Measurements from ENCODE around the gene HRNR. TPM values are rescaled to one million over a fixed set of nuclear protein-coding genes. Genes with fewer than 3 reads are reported as not detected.

HRNR gene
- total RNA-seq, 1 experiment from 2014 or later, result not detected

DNA sequence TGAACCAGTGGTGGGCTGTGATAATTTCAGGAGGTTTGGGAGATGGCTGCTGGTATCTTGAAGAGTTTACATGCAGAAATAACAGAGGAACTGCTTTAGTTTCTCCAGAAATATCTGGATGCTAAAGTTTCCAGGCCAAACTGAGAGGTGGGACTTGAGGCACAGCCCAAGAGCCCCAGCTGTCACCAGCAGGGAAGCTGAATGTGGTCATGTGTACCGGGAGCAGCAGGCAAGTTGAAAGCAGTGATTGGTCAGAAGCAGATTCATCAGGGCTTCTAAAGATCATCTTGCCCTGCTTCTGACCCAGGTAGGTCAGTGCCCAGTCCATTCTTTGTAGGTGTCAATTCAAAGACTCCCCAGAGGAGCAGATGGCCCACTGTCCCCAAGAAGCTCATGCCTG, 57.0 kb downstream of the HRNR start:
- Histone ChIP-seq H3K4me1 (ENCODE audit: low read length) (peaks cover 5% of the 10 kb centered on the region), H3K4me2 (ENCODE audit: low read depth, low read length, poor library complexity, severe bottlenecking) (no peak overlapping the region), H3K36me3 (ENCODE audit: insufficient read depth, low read length) (no peaks in the 10 kb centered on the region), H3K27ac (ENCODE audit: low read length) (no peak overlapping the region), H4K20me1 (ENCODE audit: insufficient read depth, low read depth, low read length) (no peaks in the 10 kb centered on the region), H3K9ac (ENCODE audit: low read length) (no peak overlapping the region), H3K9me2 (replicated peaks; ENCODE audit: insufficient read depth, low read length) (no peaks in the 10 kb centered on the region), H3K9me3 (ENCODE audit: low read length) (no peaks in the 10 kb centered on the region), H3K79me2 (ENCODE audit: low read length) (no peaks in the 10 kb centered on the region), H3K4me3 (ENCODE audit: low read length) (no peak overlapping the region), H3K27me3 (ENCODE audit: low read length) (no peaks in the 10 kb centered on the region), H2AFZ (ENCODE audit: low read length) (no peak overlapping the region)
- no peak for DNase-seq

GRCh38 chr1:152165286-152166077, 58.5 kb downstream of the HRNR start:
- Histone ChIP-seq H3K4me1 (ENCODE audit: low read length) (peaks cover 9% of the 10 kb centered on the region), H3K27ac (ENCODE audit: low read length) (no peak overlapping the region), H3K36me3 (ENCODE audit: insufficient read depth, low read length) (no peaks in the 10 kb centered on the region), H3K4me3 (ENCODE audit: low read length) (no peak overlapping the region), H2AFZ (ENCODE audit: low read length) (0 out of 2 replicates have a peak overlapping the region, but pooled peaks have one; percentile 53), H4K20me1 (ENCODE audit: insufficient read depth, low read depth, low read length) (no peaks in the 10 kb centered on the region), H3K4me2 (ENCODE audit: low read depth, low read length, poor library complexity, severe bottlenecking) (peak overlapping the region; percentile 27), H3K79me2 (ENCODE audit: low read length) (no peaks in the 10 kb centered on the region), H3K9me3 (ENCODE audit: low read length) (no peaks in the 10 kb centered on the region), H3K9me2 (replicated peaks; ENCODE audit: insufficient read depth, low read length) (no peaks in the 10 kb centered on the region), H3K27me3 (ENCODE audit: low read length) (no peaks in the 10 kb centered on the region), H3K9ac (ENCODE audit: low read length) (no peak overlapping the region)
- DNase-seq, result no peak

DNA sequence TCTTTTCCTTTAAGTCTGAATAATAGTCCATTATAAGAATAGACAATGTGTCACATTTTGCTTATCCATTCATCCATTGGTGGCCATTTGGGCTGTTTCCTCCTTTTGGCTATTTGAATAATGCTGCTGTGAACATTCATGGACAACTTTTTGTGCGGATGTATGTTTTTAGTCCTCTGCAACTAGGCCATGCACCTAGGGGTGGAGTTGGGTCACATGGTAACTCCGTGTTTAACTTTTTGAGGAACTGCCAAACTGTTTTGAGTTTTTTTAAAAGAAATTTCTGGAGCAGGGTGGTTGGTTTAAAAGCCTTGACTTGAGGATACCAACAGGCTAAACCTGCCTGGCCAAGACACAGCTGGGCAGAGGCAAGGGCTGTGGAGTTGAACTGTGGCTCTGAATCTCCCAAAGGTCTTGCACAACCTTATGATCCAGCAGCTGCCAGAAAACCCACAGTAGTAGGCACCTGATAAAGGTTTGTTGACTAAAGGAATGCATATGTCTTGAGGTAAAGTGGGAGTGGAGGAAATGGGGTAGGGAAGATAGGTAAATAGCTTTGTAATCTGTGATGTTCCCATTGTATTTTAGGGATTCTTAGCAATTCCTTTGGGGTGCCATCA, 59.4 kb downstream of the HRNR start:
- Histone ChIP-seq H3K79me2 (ENCODE audit: low read length) (no peaks in the 10 kb centered on the region), H3K36me3 (ENCODE audit: insufficient read depth, low read length) (no peaks in the 10 kb centered on the region), H3K27ac (ENCODE audit: low read length) (no peak overlapping the region), H3K27me3 (ENCODE audit: low read length) (no peaks in the 10 kb centered on the region), H3K9ac (ENCODE audit: low read length) (no peak overlapping the region), H3K4me2 (ENCODE audit: low read depth, low read length, poor library complexity, severe bottlenecking) (no peak overlapping the region), H2AFZ (ENCODE audit: low read length) (no peak overlapping the region), H3K4me1 (ENCODE audit: low read length) (peaks cover 10% of the 10 kb centered on the region), H3K9me2 (replicated peaks; ENCODE audit: insufficient read depth, low read length) (no peaks in the 10 kb centered on the region), H3K9me3 (ENCODE audit: low read length) (no peaks in the 10 kb centered on the region), H3K4me3 (ENCODE audit: low read length) (no peak overlapping the region), H4K20me1 (ENCODE audit: insufficient read depth, low read depth, low read length) (no peaks in the 10 kb centered on the region)
- no peak for DNase-seq

GRCh38 chr1:152162792-152163463, 61.1 kb downstream of the HRNR start:
- Histone ChIP-seq H3K79me2 (ENCODE audit: low read length) (no peaks in the 10 kb centered on the region), H3K4me3 (ENCODE audit: low read length) (no peak overlapping the region), H3K9ac (ENCODE audit: low read length) (no peak overlapping the region), H3K4me1 (ENCODE audit: low read length) (peaks cover 10% of the 10 kb centered on the region), H3K9me2 (replicated peaks; ENCODE audit: insufficient read depth, low read length) (no peaks in the 10 kb centered on the region), H3K4me2 (ENCODE audit: low read depth, low read length, poor library complexity, severe bottlenecking) (no peak overlapping the region), H3K27ac (ENCODE audit: low read length) (no peak overlapping the region), H3K36me3 (ENCODE audit: insufficient read depth, low read length) (no peaks in the 10 kb centered on the region), H3K9me3 (ENCODE audit: low read length) (no peaks in the 10 kb centered on the region), H4K20me1 (ENCODE audit: insufficient read depth, low read depth, low read length) (no peaks in the 10 kb centered on the region), H3K27me3 (ENCODE audit: low read length) (no peaks in the 10 kb centered on the region), H2AFZ (ENCODE audit: low read length) (no peak overlapping the region)
- no peak for DNase-seq

Other genes with a start within 250 kb of the HRNR start
- gene S100A10, start 230.3 kb downstream of the HRNR start, total RNA-seq (2014; rRNA removed; shearing (Covaris generic); ENCODE audit: low replicate concordance), result 0.56 and 4.2 TPM in 2 replicates
- 68.5 and 155 TPM in 2 replicates for gene S100A11, start 187.2 kb downstream of the HRNR start, total RNA-seq (2014; rRNA removed; shearing (Covaris generic); ENCODE audit: low replicate concordance)
- gene TCHHL1, start 135.1 kb downstream of the HRNR start, total RNA-seq (2014; rRNA removed; shearing (Covaris generic); ENCODE audit: low replicate concordance), result not detected in 2 replicates
- not detected in 2 replicates for gene TCHH, start 108.7 kb downstream of the HRNR start, total RNA-seq (2014; rRNA removed; shearing (Covaris generic); ENCODE audit: low replicate concordance)
- not detected in 2 replicates for gene RPTN, start 65.0 kb downstream of the HRNR start, total RNA-seq (2014; rRNA removed; shearing (Covaris generic); ENCODE audit: low replicate concordance)
- gene FLG, start 101.0 kb upstream of the HRNR start, total RNA-seq (2014; rRNA removed; shearing (Covaris generic); ENCODE audit: low replicate concordance), result not detected in 2 replicates
- not detected in 2 replicates for gene FLG2, start 135.8 kb upstream of the HRNR start, total RNA-seq (2014; rRNA removed; shearing (Covaris generic); ENCODE audit: low replicate concordance)
- gene CRNN, start 190.1 kb upstream of the HRNR start, total RNA-seq (2014; rRNA removed; shearing (Covaris generic); ENCODE audit: low replicate concordance), result not detected in 2 replicates